NCI-H128 (cell line): ENCODE measurements around the gene OXER1.
A peak's percentile ranks its signal among the peaks of the same experiment; 100 is the strongest.
"Not testable (repeated sequence)": the region's sequence is repeated elsewhere in the genome, so short reads cannot be mapped to it uniquely, and the experiment has no call there.

Source experiments
- DNase-seq: peaks from one replicate; lab custom pipeline; 2025; ENCODE audit not compliant: unreplicated experiment; lab: John Stamatoyannopoulos, UW

OXER1 gene

GRCh38 chr2:42754021-42754775, 9.7 kb downstream of the OXER1 start:
- no peak for DNase-seq

- no peak for DNase-seq
Observed at GRCh38 chr2:42752816-42753813, 10.8 kb downstream of the OXER1 start.

DNA sequence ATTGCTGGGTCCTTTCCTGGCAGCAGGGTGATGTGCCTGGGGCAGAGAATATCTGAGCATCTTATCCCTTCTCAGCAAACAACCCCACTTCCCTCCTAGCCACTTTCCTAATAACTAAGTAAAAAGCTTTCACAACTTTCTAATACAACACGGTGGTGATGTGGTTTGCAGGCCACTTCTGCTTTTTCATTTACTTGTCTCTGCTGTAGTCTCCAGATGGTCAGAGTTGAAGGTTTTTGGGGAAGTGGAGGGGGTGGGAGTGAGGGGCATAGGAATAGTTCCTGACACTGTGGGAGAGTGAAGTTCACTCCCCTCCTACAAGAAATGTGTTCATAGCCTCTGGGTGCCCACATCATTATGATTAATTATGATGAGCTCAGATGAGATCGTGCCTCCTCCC, 11.6 kb downstream of the OXER1 start:
- DNase-seq: no peak

DNA sequence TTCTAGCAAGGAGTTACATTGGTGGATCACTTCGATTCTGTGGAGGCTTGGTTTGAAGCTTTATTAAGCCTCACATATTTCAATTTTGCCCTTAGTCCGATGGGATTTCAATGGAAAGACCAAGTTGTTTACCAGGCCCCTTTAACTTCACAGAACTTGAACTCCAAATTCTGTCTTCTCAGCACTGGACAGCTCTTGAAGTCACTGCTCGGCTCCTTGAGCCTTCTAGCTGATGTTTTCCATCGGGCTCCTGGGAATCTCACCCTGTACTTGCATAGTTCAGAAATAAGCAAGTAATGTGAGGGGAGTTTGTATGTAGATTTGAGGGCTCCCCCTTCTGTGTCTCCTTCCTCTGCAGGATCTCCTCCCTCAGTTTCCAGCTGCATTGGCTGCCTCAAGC, 15.1 kb downstream of the OXER1 start:
- DNase-seq: no peak

DNA sequence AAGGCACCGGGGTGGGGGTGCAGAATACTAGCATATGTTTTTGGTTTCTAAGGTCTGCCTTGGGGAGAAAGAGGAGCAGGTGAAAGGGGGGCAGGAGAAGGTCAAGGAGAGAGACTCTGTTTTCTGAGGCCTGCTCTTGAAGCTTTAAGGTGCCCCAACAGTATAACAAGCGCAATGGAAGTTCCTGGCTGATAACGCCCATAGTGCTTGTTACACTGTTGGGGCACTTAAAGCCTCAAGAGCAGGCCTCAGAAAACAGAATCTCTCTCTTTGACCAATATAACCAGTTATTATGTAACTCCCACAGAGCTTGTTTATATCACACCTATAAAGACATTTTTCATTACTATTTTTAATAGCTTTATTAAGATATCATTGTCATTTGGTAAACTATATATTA, 16.5 kb downstream of the OXER1 start:
- DNase-seq: no peak

- DNase-seq: no peak
Observed at GRCh38 chr2:42744545-42745082, 19.3 kb downstream of the OXER1 start.

DNA sequence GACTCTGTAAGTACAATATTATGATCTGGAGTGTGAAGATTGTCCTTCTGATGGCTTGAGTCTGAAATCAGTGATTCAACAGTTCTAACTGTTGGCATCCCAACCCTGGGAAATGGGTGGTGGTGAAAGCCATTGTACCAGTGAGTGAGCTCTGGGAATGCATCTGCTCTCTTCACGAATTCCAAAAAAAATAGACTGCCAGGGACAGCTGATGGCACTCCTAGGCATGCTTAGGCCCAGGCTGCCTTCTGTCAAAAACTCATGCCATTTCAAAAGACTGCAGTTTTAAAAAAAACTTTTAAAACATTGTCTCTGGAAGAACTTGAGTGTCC, 20.3 kb downstream of the OXER1 start:
- DNase-seq: no peak

- no peak for DNase-seq
Observed at GRCh38 chr2:42742740-42743658, 20.9 kb downstream of the OXER1 start.

DNA sequence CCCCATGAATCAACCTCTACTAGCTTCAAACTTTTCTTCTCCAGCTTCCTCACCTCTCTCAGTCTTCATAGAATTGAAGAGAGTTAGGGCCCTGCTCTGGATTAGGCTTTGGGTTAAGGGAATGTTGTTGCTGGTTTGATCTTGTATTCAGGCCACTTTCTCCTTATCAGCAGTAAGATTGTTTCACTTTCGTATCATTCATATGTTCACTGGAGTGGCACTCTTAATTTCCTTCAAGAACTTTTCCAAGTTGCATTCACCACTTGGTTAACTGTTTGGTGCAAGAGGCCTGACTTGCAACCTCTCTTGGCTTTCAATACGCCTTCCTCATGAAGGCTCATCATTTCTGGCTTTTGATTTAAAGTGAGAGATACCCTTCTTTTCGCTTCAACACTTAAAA, 22.8 kb downstream of the OXER1 start:
- no peak for DNase-seq

GRCh38 chr2:42736598-42737322, 27.2 kb downstream of the OXER1 start:
- no peak for DNase-seq

DNA sequence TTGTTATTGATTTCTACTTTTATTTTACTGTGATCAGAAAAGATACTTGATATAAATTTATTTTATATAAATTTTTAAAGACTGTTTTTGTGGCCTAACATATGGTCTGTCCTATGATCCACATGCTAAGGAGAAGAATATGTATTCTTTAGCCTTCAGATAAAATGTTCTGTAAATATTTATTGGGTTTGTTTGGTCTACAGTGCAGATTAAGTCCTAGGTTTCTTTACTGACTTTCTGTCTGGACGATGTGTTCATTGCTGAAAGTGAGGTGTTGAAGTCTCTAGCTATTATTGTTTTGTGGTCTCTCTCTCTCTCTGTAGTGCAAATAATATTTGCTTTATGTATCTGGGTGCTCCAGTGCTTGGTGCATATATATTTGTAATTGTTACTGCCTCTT, 30.1 kb downstream of the OXER1 start:
- no peak for DNase-seq

- not testable (repeated sequence) for DNase-seq
Observed at GRCh38 chr2:42731316-42731715, 32.6 kb downstream of the OXER1 start.

DNA sequence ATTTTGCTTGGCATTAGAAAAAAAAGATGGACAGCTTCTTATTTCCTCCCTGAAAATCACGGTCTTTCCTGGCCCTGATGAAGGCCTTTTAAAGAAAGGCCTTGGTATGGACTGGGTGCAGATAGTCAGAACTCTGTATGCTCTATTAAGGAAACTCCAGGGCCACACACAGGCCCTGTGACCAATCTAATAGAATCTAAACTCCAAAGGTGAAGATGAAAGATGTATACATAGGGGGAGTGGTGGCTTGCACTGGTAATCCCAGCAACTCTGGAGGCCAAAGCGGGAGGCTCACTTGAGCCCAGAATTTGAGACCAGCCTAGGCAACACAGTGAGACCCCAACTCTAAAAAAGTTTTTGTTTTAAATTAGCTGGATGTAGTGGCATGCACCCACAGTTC, 37.3 kb downstream of the OXER1 start:
- DNase-seq: no peak

- DNase-seq: no peak
Observed at GRCh38 chr2:42725657-42726056, 38.3 kb downstream of the OXER1 start.

GRCh38 chr2:42724886-42725285, 39.0 kb downstream of the OXER1 start:
- DNase-seq: no peak

DNA sequence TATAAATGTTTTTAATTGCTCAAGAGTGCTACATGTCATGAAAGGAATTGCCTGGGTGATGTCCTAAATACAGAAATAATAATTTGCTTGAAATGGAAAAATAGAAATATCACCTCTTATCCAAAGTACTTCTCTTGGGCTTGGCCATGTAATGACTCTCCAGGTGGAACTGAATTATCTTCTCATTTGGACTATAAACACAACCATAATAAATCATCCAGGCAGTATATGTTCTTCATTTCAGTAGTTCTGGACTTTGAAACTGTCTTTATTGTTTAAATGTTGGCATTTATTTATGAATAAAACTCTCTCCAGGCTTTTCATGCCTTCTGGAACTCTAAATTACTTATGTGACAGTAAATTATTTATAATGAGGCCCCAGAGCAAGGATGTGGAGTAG, 40.5 kb downstream of the OXER1 start:
- no peak for DNase-seq

DNA sequence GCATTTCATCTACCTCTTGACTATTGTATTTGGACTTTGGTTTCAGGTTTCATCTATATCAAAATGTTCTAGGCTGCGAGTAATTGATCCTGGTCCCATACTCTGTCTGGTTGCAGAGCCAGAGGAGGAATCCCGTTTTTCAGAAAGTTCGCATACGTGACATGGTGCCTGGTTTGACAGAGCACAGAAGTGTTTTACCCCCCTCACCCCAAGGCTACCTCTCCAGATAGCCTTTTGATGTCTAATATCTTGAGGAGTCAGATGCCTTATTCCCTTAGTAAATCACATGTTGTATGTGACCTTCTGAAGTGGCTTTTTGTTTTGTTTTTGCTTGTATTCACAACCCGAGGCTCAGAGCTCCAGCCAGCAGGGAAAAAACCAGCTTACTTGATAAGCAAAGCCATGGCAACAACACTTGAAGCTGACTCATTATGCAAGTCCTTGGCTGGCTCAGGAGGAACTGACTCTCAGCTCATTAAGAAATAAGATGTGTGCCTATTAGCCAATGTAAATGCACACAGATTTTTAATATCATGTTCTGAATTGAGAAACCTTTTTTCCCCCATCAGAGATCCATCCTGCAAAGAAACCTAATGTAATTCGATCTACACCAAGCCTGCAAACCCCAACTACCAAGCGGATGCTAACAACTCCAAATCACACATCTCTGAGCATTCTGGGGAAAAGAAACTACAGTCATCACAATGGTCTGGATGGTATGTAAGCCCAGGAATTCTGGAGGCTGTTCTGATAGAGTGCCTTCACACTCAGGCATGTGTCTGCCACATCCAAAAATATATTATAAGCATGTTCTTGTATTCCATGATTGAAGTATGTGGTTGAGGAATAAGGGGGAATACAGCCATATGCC, 41.4 kb downstream of the OXER1 start:
- peak; percentile 8 for DNase-seq

DNA sequence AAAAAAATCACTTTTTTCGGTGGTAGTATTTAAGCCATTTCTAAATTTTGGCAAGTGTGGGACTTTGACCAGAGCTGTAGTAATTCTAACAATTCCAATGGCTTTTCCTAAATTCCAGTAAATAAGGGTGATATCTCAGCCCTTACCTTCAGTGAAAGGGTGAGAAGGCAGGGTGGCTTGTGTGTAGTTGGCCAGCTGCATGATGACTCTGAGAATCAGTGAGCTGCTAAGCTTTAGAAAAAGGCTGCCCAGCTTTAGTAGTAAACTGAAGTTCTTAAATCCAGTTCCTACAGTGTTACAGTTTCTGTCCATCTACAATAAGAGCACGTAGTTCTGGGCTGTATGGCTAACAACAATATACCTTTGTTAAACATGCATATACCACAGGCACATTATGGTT, 42.0 kb downstream of the OXER1 start:
- no peak for DNase-seq

- DNase-seq: no peak
Observed at GRCh38 chr2:42714686-42715085, 49.2 kb downstream of the OXER1 start.
